Endothelial cell of umbilical vein (primary cell): ENCODE measurements around the gene PHF2.

Experiments used
- EZH2 ChIP-seq: IDR thresholded peaks from 2 replicates; pipeline ENCODE4 v1.6.1; 2012; ENCODE audit warnings: borderline replicate concordance, low read depth, mild to moderate bottlenecking, moderate library complexity, low read length, inconsistent platforms; ENCODE audit not compliant: severe bottlenecking
- FOS ChIP-seq: IDR thresholded peaks from 2 replicates; pipeline ENCODE4 v1.6.1; 2011; ENCODE audit warnings: mild to moderate bottlenecking, low read length, moderate library complexity, borderline replicate concordance; ENCODE audit not compliant: insufficient read depth
- POLR2A ChIP-seq: IDR thresholded peaks from 2 replicates; pipeline ENCODE4 v1.6.1; 2012; ENCODE audit warnings: low read depth, mild to moderate bottlenecking, control low read depth, low read length
- POLR2AphosphoS5 ChIP-seq: IDR thresholded peaks from 2 replicates; pipeline ENCODE4 v1.6.1; 2012; ENCODE audit warnings: low read depth, mild to moderate bottlenecking, control low read depth, low read length, moderate library complexity; ENCODE audit not compliant: insufficient read depth
- TF ChIP-seq, protein P1 (sequence below), 2 donors: IDR thresholded peaks; 1 replicate in 1 of 2; 2 replicates in 1 of 2; pipeline ENCODE4 v1.5.1; 2011; ENCODE audit warnings: low read length in 2 of 2, mild to moderate bottlenecking in 2 of 2, moderate library complexity in 2 of 2, control low read depth in 1 of 2, inconsistent platforms in 1 of 2, low read depth in 1 of 2; ENCODE audit not compliant: insufficient read depth in 1 of 2; ENCODE audit errors: extremely low read depth in 1 of 2

DNA sequence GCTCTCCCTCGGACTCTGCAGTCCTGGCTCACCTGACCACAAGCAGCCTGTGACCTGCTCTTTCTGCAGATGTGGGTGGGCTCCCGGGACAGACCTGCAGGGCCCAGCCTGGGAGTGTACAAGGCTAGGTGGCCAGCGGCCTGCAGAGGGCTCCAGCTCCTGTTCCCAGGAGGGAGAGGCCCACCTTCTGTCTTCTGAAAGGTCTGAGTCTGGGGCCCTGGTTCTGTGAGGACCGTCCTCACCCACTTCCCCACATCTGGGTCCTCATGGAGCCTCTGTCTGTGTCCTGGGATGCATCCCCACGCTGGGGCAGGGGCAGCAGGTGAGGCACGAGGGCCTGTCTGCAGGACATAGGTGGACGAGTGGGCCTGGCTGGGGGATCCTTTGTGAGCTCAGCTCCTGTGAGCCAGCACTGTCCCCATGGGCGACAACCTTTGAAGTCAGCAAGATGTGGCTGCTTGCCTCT is 43.7 kb downstream of the PHF2 start:
- TF ChIP-seq, protein P1, sequence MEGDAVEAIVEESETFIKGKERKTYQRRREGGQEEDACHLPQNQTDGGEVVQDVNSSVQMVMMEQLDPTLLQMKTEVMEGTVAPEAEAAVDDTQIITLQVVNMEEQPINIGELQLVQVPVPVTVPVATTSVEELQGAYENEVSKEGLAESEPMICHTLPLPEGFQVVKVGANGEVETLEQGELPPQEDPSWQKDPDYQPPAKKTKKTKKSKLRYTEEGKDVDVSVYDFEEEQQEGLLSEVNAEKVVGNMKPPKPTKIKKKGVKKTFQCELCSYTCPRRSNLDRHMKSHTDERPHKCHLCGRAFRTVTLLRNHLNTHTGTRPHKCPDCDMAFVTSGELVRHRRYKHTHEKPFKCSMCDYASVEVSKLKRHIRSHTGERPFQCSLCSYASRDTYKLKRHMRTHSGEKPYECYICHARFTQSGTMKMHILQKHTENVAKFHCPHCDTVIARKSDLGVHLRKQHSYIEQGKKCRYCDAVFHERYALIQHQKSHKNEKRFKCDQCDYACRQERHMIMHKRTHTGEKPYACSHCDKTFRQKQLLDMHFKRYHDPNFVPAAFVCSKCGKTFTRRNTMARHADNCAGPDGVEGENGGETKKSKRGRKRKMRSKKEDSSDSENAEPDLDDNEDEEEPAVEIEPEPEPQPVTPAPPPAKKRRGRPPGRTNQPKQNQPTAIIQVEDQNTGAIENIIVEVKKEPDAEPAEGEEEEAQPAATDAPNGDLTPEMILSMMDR (IDR thresholded peaks at IDR 0.05; ENCODE audit: extremely low read depth in 1 of 2, insufficient read depth in 1 of 2, low read depth in 1 of 2, low read length in 2 of 2): no peak
- TF ChIP-seq EZH2: no peak
- TF ChIP-seq POLR2AphosphoS5: no peak
- no peak for TF ChIP-seq POLR2A
- TF ChIP-seq FOS: no peak
